ENCODE data around the gene MAP3K7CL. TPM values are rescaled to one million over a fixed set of nuclear protein-coding genes. Genes with fewer than 3 reads are reported as not detected.

MAP3K7CL gene
- total RNA-seq, 2 donors from 2014 or later = 1.3 TPM; not detected in 1

- no peak overlapping the region for H3K27ac ChIP-seq (ENCODE audit: low read depth, low read length)
- H3K4me3 ChIP-seq (ENCODE audit: low read length) = no peak overlapping the region
- no peak overlapping the region for H3K9ac ChIP-seq (ENCODE audit: extremely low read depth, low read length, poor library complexity, severe bottlenecking)
- Mint-ChIP-seq H3K27ac (no peak overlapping the region), H3K4me1 (peaks cover 4% of the 10 kb centered on the region), H3K36me3 (ENCODE audit: low read depth) (no peaks in the 10 kb centered on the region), H3K4me3 (no peak overlapping the region), H3K9me3 (no peaks in the 10 kb centered on the region), H3K27me3 (ENCODE audit: insufficient read depth) (no peaks in the 10 kb centered on the region)
- H3K4me1 ChIP-seq (ENCODE audit: control insufficient read depth, insufficient read depth, low read length) = no peaks in the 10 kb centered on the region
- no peaks in the 10 kb centered on the region for H3K36me3 ChIP-seq (ENCODE audit: control insufficient read depth, insufficient read depth, low read length)
- H3K9me3 ChIP-seq (ENCODE audit: control insufficient read depth, low read length) = no peaks in the 10 kb centered on the region
- no peak for DNase-seq
- 88 to 94% methylated on average over 1 to 2 of the region's 2 CpGs for WGBS, 2 experiments (ENCODE audit: insufficient coverage in 1 of 2, insufficient read length in 1 of 2)
- no peak for TF ChIP-seq CTCF (conservative IDR thresholded peaks at IDR 0.05)
- no peaks in the 10 kb centered on the region for H3K27me3 ChIP-seq (ENCODE audit: control insufficient read depth, insufficient read depth, low read length, poor library complexity, severe bottlenecking)
Observed at GRCh38 chr21:29176471-29177120, 46.2 kb downstream of the MAP3K7CL start.

DNA sequence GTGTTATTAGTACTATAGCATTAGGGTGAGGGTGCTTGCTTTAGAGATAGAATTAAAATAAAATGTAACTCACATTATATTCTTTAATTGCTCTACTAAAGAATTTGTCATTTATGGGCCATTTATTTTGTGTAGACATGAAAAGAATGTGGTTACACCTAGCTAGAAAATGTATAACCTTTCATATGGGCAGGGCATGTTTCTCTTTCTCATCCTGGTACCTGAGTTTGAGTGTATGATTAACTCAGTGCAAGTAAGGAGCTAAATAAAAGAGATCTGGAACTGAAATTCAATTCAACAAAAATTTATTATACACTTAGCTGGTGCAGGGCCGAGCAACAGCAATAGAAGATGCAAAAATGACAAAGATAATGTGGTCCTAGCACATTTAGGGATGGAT is 47.4 kb downstream of the MAP3K7CL start:
- no peak for DNase-seq
- 92% methylated on average over 1 of the region's 1 CpG; no CpG with 5 or more reads in 1 of the 2 experiments for WGBS, 2 experiments (ENCODE audit: insufficient coverage in 1 of 2, insufficient read length in 1 of 2)
- H3K4me1 ChIP-seq (ENCODE audit: control insufficient read depth, insufficient read depth, low read length) = no peaks in the 10 kb centered on the region
- H3K9me3 ChIP-seq (ENCODE audit: control insufficient read depth, low read length) = no peaks in the 10 kb centered on the region
- H3K27ac Mint-ChIP-seq = no peak overlapping the region
- no peaks in the 10 kb centered on the region for H3K36me3 ChIP-seq (ENCODE audit: control insufficient read depth, insufficient read depth, low read length)
- H3K4me1 Mint-ChIP-seq = peaks cover 11% of the 10 kb centered on the region
- H3K4me3 Mint-ChIP-seq = no peak overlapping the region
- H3K9me3 Mint-ChIP-seq = no peaks in the 10 kb centered on the region
- H3K27me3 ChIP-seq (ENCODE audit: control insufficient read depth, insufficient read depth, low read length, poor library complexity, severe bottlenecking) = no peaks in the 10 kb centered on the region
- H3K4me3 ChIP-seq (ENCODE audit: low read length) = no peak overlapping the region
- no peak overlapping the region for H3K27ac ChIP-seq (ENCODE audit: low read depth, low read length)
- H3K36me3 Mint-ChIP-seq (ENCODE audit: low read depth) = no peaks in the 10 kb centered on the region
- no peaks in the 10 kb centered on the region for H3K27me3 Mint-ChIP-seq (ENCODE audit: insufficient read depth)
- no peak for TF ChIP-seq CTCF (conservative IDR thresholded peaks at IDR 0.05)
- no peak overlapping the region for H3K9ac ChIP-seq (ENCODE audit: extremely low read depth, low read length, poor library complexity, severe bottlenecking)

DNA sequence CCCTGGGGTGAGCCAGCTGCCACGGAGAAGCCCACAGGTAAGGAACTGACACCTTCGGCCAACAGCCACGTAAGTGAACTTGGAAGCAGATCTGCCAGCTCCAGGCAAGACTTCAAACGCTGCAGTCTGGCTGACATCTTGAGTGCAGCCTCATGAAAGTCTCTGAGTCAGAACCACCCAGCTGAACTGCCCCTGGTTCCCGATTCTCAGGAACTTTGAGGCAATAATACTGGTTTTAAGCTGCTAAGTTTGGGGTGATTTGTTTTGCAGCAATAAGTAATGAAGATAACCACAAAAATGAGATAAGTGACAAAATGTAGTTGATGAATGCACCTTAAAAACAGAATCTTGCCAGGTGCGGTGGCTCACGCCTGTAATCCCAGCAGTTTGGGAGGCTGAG is 48.5 kb downstream of the MAP3K7CL start:
- no peak overlapping the region for H3K27ac Mint-ChIP-seq
- no peak for TF ChIP-seq CTCF (conservative IDR thresholded peaks at IDR 0.05)
- H3K36me3 ChIP-seq (ENCODE audit: control insufficient read depth, insufficient read depth, low read length) = no peaks in the 10 kb centered on the region
- H3K27me3 Mint-ChIP-seq (ENCODE audit: insufficient read depth) = no peaks in the 10 kb centered on the region
- no peak overlapping the region for H3K4me3 ChIP-seq (ENCODE audit: low read length)
- H3K9me3 ChIP-seq (ENCODE audit: control insufficient read depth, low read length) = no peaks in the 10 kb centered on the region
- H3K9ac ChIP-seq (ENCODE audit: extremely low read depth, low read length, poor library complexity, severe bottlenecking) = no peak overlapping the region
- H3K4me1 ChIP-seq (ENCODE audit: control insufficient read depth, insufficient read depth, low read length) = no peaks in the 10 kb centered on the region
- WGBS, 2 experiments (ENCODE audit: insufficient coverage in 1 of 2, insufficient read length in 1 of 2) = 82 to 91% methylated on average over 5 to 7 of the region's 7 CpGs
- H3K36me3 Mint-ChIP-seq (ENCODE audit: low read depth) = no peaks in the 10 kb centered on the region
- DNase-seq = no peak
- no peak overlapping the region for H3K27ac ChIP-seq (ENCODE audit: low read depth, low read length)
- H3K4me3 Mint-ChIP-seq = no peak overlapping the region
- no peaks in the 10 kb centered on the region for H3K9me3 Mint-ChIP-seq
- peaks cover 11% of the 10 kb centered on the region for H3K4me1 Mint-ChIP-seq
- no peaks in the 10 kb centered on the region for H3K27me3 ChIP-seq (ENCODE audit: control insufficient read depth, insufficient read depth, low read length, poor library complexity, severe bottlenecking)

Data from endodermal cell (in vitro differentiated cells).